ENCODE measurements around the gene ELK3.

Gene ELK3

DNA sequence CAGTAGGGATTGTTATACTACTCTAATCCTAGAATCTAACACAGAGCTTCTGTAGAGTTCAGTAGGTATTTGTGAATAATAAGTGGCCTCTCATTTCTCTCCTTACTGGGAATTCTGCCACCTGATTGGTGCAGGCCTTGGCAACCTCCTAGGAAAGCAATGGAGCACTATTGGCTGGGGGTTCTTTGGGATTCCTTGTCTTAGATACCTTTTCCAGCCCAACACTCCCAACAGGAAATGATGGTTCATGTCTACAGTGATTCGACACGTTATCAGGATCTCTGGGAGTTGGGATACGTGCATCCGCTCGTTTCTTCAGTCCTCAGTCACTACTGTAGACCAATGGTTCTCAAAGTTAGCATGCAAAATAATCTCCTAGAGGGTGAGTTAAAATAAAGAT, 67.4 kb downstream of the ELK3 start:
- no peak for DNase-seq

DNA sequence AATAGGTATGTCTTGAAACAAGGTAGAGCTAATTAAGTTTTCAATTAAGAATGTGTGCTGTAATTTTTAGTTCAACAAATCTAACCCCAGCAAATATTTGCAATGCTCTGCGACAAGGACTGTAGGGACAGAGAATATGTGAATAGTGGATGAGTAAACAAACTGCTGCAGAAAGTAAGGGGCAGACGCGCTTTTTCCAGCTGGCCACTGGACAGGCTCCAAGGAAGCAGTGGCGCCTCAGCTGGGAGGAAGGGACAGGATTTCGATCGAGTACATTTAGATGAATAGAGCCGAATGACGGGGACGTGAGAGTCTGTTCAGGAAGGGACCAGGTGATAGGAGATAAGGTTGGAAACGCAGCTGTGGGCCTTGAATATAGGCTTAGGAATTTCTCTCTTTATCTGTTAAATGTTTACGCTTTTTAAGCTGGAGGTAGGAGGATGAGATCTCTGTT, 69.3 kb downstream of the ELK3 start:
- DNase-seq = no peak

GRCh38 chr12:96265400-96265799, 71.2 kb downstream of the ELK3 start:
- DNase-seq = no peak

- DNase-seq = no peak
Observed at GRCh38 chr12:96265836-96266235, 71.7 kb downstream of the ELK3 start.

- no peak for DNase-seq
Observed at GRCh38 chr12:96266238-96266637, 72.1 kb downstream of the ELK3 start.

- DNase-seq = no peak
Observed at GRCh38 chr12:96271469-96272199, 77.5 kb downstream of the ELK3 start.

DNA sequence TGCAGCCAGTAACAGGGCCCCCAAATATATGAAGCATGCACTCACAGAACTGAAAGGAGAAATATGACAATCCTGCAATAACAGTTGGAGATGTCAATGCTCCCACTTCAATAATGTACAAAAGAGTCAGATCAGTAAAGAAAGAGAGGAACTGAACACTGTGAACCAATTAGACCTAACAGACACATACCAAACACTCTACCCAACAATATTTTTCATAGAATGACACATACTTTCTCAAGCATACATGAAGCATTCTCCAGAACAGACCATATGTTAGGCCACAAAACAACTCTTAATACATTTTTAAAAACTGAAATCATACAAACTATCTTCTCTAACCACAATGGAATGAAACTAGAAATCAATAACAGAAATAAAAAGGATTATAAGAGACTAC, 80.2 kb downstream of the ELK3 start:
- DNase-seq = no peak

DNA sequence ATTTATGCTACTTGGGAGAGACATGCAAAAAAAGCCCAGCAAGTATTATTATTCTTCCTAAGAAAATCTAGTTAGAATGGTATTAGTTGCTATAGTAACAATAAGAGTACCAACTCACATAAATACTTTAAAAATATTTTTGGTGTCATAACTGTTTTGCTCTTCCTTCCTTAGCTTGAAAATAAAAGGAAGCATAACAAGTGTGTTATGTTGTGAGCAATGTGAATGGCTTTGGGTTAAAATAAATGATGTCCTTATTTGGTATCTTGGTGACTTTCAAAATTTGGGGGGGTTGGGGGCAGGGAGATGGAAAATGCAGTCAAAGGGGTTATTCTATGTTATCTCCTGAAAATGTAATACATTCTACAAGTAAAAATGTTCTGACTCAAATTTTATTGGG, 91.0 kb downstream of the ELK3 start:
- DNase-seq = no peak

- DNase-seq = no peak
Observed at GRCh38 chr12:96289067-96289466, 94.9 kb downstream of the ELK3 start.

DNA sequence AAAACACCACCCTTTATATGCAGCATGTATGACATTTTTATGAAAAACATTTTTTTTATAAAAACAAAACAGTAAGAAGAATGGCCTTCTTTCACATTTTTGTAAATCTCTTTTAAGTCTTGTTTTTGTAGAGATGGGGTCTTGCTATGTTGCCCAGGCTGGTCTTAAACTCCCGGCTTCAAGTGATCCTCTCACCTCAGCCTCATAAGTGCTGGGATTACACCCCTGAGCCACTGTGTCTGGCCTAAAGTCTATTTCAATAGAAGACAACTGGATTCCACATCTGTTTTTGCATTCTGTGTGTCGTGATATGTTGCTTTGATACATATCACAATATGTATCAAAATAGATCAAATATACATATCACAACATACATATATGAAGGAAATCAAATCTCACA, 98.9 kb downstream of the ELK3 start:
- no peak for DNase-seq

DNA sequence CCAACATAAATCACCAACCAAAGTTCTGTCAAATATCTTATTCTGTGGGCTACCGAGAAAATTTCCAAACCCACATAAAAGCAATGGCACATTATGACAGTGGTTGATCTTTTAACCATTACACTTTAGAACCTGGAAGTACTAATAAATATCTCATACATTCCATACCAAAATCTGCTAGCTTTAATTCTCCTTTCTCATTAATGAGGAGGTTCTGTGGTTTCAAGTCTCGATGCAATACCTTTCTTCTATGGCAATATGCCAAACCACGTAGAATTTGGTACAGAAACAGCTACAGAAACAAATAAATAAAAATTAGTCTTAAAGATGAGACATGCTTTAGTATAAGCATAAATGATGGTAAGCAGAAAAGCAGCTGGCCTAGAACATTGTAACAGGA, 100.7 kb downstream of the ELK3 start:
- no peak for DNase-seq

DNA sequence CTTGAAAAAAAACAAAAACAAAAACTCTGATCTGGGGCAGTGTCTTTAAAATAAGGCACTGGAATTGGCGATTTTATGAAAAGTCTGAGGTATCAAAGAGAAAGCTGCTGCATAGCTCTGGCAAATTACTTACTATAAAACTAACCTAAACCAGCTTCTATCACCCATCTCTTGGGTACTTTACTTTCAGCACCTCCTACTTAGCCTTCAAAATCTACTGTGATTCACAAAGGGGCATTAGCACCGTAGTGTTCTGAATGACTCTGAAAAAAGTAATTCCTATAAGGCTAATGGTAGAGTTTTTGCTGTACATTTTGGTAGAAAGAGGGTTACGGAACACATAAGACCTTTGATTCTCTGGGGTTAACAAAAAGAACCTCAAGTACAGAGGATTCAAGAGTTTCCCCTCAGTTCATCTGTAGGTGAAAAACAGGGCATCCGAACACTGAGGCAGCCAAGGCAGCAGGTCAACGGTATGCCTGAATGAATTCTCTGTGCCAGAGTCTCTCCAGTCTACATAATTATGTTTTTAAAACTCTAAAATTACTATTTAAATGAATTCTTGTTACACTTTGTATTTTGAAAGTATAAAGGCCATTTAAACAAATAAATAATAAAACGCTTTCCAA, 101.5 kb downstream of the ELK3 start:
- DNase-seq = no peak

DNA sequence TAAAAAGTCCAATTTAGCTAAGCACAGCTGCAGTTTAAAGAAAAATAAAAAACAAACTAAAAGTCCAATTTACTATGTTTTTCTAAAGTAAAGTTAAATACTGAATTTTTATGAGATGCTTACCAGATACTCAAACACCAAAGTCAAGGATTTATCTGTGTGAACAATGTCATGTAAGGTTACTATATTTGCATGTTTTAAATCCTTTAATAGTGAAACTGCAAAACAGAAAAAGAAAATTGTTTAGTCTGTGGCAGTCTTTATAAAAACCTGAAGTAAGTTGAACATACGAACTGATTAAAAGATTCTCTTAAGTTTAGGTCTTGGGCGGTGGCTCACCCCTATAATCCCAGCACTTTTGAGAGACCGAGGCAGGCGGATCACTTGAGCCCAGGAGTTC, 103.3 kb downstream of the ELK3 start:
- no peak for DNase-seq

DNA sequence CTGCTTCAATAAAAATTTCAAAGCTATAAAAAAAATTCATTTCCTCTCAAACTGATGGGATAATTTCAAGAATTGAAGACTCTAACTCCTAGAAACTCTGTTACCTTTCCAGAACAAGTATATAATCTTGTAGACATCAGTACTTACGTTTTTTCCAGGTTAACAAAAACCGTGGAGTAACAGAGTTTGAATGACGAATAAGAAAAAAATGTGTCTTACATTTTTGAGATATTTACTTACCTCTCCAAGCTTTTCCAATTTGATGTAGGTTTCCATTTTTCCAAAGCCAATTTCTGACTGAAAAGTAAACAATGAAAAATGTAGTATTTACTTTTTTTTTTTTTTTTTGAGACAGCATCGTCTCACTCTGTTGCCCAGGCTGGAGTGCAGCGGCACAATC, 105.9 kb downstream of the ELK3 start:
- no peak for DNase-seq

GRCh38 chr12:96301732-96302131, 107.6 kb downstream of the ELK3 start:
- no peak for DNase-seq

DNA sequence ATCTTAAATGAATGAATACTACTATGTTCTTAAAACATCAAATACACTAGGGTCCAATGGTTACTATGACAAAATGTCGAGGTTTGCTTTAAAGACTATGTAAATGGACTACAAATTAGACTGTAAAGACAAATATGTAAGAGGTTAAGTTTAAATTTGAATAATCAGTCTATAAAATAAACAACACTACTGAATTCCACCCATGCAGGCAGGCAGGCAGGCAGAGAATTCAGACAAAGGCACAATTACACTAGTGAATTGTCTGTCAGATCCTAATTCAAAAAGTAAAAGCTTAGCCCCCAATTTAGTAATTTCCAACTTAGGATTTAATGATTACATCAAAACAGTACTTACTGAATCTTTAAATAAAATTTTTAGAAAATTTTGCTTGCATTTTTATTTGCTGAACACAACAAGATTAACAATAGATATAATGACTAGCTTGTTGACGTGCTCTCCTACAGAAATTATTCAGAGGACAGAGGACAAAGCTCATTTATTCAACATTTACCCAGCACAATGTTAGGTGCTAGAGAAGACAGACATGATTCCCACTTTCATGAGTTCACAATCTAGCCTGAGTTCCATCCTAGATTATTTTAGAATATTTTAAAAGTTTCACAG, 108.6 kb downstream of the ELK3 start:
- DNase-seq = peak; percentile 2

DNA sequence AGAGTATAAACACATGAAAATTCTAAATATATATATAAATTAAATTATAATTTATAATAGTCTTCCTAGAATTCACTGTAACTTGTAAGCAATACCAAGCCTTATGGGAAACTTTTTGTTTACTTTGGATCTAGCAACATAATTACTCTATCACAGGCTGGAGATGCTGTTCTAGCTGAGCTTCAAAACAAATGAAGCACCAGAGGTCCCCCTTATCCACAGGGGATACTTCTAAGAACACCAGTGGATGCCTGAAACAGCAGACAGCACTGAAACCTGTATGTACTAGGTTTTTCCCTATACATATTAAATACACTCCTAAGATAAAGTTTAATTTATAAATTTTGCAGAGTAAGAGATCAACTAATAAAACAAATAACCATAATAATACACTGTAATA, 109.5 kb downstream of the ELK3 start:
- no peak for DNase-seq

DNA sequence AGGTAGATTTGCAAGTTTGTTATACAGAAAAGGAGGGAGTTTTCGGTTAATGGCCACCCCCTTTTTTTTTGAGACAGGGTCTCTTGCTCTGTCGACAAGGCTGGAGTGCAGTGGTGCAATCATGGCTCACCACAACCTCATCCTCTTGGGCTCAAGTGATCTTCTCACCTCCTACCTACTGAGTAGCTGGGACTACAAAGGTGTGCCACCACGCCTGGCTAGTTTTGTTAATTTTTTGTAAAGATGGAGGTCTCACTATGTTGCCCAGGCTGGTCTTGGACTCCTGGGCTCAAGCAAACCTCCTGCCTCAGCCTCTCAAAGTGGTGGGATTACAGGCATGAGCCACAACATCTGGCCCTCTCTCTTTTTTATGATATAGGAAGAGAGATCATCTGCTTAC, 111.5 kb downstream of the ELK3 start:
- no peak for DNase-seq

GRCh38 chr12:96308881-96309280, 114.7 kb downstream of the ELK3 start:
- no peak for DNase-seq

GRCh38 chr12:96310067-96310466, 115.9 kb downstream of the ELK3 start:
- no peak for DNase-seq

- DNase-seq = no peak
Observed at GRCh38 chr12:96311191-96311590, 117.0 kb downstream of the ELK3 start.

- DNase-seq = no peak
Observed at GRCh38 chr12:96313606-96314005, 119.4 kb downstream of the ELK3 start.

DNA sequence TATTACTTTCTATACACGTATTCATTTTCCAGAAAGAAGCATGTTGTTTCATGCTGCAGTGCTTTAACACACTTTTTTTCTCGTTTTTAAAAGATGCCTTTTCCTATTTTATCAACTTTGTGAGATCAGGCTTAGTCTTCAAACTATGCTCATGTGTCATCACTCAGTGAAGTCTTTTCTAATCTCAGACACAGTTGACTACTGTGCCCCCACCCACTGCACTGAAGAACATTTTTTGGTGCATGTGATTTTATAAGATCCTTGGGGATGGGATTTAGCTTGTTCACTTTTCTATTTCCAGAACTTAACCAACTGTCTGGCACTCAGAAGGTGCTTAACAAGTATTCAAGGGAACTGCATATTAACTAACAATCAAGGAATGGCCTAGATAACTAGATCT, 120.5 kb downstream of the ELK3 start:
- no peak for DNase-seq

DNA sequence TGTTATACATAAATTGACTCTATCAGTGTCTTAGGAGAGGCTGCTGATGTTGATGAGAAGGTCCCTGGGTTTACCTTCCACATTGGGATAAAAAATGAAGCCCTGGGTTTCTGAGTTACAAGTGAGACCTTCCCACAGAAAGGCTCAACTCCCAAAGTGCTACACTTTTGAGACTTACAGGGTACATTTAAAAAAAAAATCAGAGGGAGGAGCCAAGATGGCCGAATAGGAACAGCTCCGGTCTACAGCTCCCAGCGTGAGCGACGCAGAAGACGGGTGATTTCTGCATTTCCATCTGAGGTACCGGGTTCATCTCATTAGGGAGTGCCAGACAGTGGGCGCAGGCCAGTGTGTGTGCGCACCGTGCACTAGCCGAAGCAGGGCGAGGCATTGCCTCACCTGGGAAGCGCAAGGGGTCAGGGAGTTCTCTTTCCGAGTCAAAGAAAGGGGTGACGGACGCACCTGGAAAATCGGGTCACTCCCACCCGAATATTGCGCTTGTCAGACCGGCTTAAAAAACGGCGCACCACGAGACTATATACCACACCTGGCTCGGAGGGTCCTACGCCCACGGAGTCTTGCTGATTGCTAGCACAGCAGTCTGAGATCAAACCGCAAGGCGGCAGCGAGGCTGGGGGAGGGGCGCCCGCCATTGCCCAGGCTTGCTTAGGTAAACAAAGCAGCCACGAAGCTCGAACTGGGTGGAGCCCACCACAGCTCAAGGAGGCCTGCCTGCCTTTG, 121.7 kb downstream of the ELK3 start:
- DNase-seq = peak; percentile 43

All from NCI-H1436 (cell line).